Muscle of leg (tissue), 11 donors: ENCODE results near the gene OR5K3. TPM values are rescaled to one million over a fixed set of nuclear protein-coding genes. Genes with fewer than 3 reads are reported as not detected.
"Not testable (repeated sequence)": the region's sequence is repeated elsewhere in the genome, so short reads cannot be mapped to it uniquely, and the experiment has no call there.

Experiments used
- DNase-seq: peaks from one replicate; pipeline ENCODE4 v3.0.0; 2013
- H3K27ac ChIP-seq: one replicate; pipeline ENCODE4 v1.5.1; 2013; ENCODE audit warnings: mild to moderate bottlenecking, low read length, control low read depth
- H3K27me3 ChIP-seq: one replicate; pipeline ENCODE4 v1.6.1; 2013; ENCODE audit warnings: low read length; ENCODE audit not compliant: control insufficient read depth, insufficient read depth
- H3K36me3 ChIP-seq: one replicate; pipeline ENCODE4 v1.6.1; 2013; ENCODE audit warnings: low read length; ENCODE audit not compliant: control insufficient read depth, insufficient read depth
- H3K4me1 ChIP-seq: one replicate; pipeline ENCODE4 v1.6.1; 2013; ENCODE audit warnings: low read length; ENCODE audit not compliant: control insufficient read depth, insufficient read depth
- H3K4me3 ChIP-seq: one replicate; pipeline ENCODE4 v1.5.1; 2013; ENCODE audit warnings: low read length, control low read depth
- H3K9me3 ChIP-seq: replicated peaks from 2 replicates; pipeline ENCODE4 v1.6.1; 2013; ENCODE audit warnings: low read depth, low read length; ENCODE audit not compliant: control insufficient read depth
- WGBS: methylation state at CpG from one replicate; pipeline ENCODE4 v1.1.5; 2013; ENCODE audit warnings: missing lambda C conversion rate; ENCODE audit not compliant: insufficient coverage; 5-methylcytosine and 5-hydroxymethylcytosine counted together
- polyA plus RNA-seq, 8 donors: library from polyadenylated mRNA; unstranded; fragments of 120-200 nt; gene quantifications; one replicate each; pipeline versions ENCODE4 v1.2.1 to v1.2.3, GENCODE V29; 2013; ENCODE audit warnings: inconsistent platforms in 1 of 8, low replicate concordance in 1 of 8; ENCODE audit not compliant: insufficient read length in 8 of 8, insufficient read depth in 1 of 8
- total RNA-seq: library from RNA; stranded (reverse); fragments of 120-200 nt; gene quantifications from one replicate; pipeline ENCODE4 v1.2.4, GENCODE V29; 2013

Gene OR5K3
- total and polyA plus RNA-seq, 9 donors = not detected

DNA sequence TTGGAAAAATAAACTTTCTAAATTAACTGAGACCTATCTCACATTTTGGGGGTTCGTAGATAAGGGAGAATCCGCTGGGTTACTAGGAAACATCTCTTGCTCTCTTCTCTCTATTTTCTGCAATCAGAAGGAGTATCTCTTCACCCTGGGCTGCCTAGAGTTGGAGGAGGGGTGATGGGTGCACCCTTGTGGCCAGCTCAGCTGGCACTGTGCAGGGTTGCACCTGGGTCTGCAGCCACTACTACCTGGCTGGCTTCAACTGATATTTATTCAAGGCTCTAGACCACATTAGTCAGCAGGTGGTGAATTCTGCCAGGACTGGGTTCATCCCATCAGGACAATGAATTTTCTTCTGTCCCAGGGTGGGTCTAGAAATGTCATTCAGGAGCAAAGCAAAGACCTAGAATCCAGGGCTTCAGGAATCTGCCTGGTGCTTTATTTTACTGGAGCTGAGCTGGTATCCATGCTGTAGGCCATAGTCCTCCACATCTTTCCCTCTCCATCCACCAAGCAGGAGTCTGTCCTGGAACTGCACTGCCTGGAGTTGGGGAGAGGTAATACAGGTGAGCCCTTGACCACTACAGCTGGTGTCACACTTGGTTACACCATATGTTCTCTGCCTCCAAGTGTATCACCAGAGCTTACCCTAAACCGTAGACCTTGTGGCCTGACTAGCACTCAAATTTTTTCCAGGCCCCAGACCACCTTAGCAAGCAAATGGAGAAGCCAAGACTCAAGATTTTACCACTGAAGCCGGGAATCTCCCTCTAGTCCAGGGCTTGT, 22.8 kb upstream of the OR5K3 start:
- WGBS = 80% methylated on average over 1 of the region's 4 CpGs
- Histone ChIP-seq H3K36me3 (no peaks in the 10 kb centered on the region), H3K27ac (no peak overlapping the region), H3K27me3 (no peaks in the 10 kb centered on the region), H3K4me3 (no peak overlapping the region), H3K9me3 (no peaks in the 10 kb centered on the region), H3K4me1 (no peaks in the 10 kb centered on the region)
- no peak for DNase-seq

GRCh38 chr3:98371186-98371585, 19.3 kb upstream of the OR5K3 start:
- no peaks in the 10 kb centered on the region for H3K27me3 ChIP-seq
- no peaks in the 10 kb centered on the region for H3K4me1 ChIP-seq
- DNase-seq = no peak
- H3K4me3 ChIP-seq = no peak overlapping the region
- H3K9me3 ChIP-seq = no peaks in the 10 kb centered on the region
- no peaks in the 10 kb centered on the region for H3K36me3 ChIP-seq
- no peak overlapping the region for H3K27ac ChIP-seq

DNA sequence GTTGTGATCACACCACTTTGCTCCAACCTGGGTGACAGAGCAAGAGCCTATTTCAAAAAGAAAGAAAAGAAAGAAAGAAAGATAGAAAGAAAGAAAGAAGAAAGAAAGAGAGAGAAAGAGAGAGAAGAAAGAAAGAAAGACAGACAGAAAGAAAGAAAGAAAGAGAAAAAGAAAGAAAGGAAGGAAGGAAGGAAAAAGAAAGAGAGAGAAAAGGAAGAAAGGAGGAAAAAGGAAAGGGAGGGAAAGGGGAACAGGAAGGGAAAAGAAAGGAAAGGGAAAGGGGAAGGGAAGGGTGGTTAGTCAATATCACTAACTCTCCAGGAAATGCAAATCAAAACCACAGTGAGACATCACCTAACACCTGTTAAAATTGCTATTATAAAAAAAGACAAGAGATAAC, 18.6 kb upstream of the OR5K3 start:
- H3K4me1 ChIP-seq = no peaks in the 10 kb centered on the region
- H3K27ac ChIP-seq = no peak overlapping the region
- no peaks in the 10 kb centered on the region for H3K27me3 ChIP-seq
- H3K4me3 ChIP-seq = no peak overlapping the region
- H3K36me3 ChIP-seq = no peaks in the 10 kb centered on the region
- DNase-seq = no peak
- no peaks in the 10 kb centered on the region for H3K9me3 ChIP-seq

DNA sequence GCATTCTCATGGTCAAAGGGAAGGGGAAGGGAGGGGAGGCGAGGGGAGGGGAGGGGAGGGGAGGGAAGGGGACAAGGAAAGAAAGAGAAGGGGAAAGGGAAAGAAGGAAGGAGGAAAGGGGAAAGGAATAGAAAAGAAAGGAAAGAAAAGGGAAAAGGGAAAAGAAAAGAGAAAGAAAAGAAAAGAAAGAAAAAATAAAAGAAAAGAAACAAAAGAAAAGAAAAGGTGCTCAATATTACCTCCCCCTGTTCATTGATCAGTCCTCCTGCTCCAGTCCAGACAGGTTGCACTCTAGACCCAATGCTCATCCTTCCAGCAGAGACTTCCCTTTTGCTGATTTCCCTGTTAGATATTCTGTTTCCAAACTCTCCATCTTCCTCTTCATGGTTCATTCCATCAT, 18.0 kb upstream of the OR5K3 start:
- Histone ChIP-seq H3K9me3 (no peaks in the 10 kb centered on the region), H3K27ac (no peak overlapping the region), H3K4me1 (no peaks in the 10 kb centered on the region), H3K36me3 (no peaks in the 10 kb centered on the region), H3K27me3 (no peaks in the 10 kb centered on the region), H3K4me3 (no peak overlapping the region)
- DNase-seq = no peak
- WGBS = no CpG with 5 or more reads among the region's 1 CpG

DNA sequence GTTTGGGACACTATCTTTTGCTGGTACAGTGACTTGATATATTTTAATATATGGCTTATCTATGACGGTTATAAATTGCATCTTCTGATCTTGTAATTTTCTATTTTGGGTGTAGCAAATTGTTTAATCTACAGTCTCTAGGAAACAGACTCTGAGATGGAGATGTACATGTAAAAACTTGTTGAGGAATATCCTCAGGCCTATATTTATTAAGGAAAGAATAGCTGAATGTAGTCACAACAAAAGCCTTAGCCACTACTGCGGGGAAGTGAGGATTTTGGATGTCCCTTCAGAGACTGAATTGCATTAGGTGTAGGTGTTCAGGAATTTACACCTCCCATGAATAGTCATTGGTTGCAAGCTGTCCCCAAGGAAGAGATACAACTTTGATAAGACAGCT, 13.8 kb upstream of the OR5K3 start:
- DNase-seq = no peak
- Histone ChIP-seq H3K4me3 (no peak overlapping the region), H3K27ac (no peak overlapping the region), H3K27me3 (no peaks in the 10 kb centered on the region), H3K9me3 (peaks cover 3% of the 10 kb centered on the region), H3K36me3 (no peaks in the 10 kb centered on the region), H3K4me1 (no peaks in the 10 kb centered on the region)
- WGBS = no CpG with 5 or more reads among the region's 2 CpGs

DNA sequence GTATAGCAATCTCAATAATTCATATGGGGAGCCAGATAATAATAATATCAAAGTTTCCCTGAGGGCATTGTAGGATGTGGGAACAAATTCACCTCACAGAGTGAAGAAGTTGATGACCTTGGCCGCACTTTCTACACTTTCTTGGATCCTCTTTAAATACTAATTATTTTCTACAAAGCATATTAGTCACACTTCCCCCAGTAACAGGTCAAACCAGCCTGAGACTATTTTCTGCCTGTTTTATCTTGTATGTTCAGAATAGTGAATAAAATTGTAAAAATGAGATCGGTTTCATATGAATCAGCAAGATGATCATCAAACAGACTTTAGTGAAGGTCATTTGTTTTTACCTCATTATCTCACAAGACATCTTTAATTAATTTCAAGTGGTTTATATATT, 2.3 kb upstream of the OR5K3 start:
- Histone ChIP-seq H3K36me3 (no peaks in the 10 kb centered on the region), H3K27me3 (no peaks in the 10 kb centered on the region), H3K4me1 (no peaks in the 10 kb centered on the region), H3K9me3 (no peaks in the 10 kb centered on the region), H3K4me3 (no peak overlapping the region), H3K27ac (no peak overlapping the region)
- no CpG with 5 or more reads among the region's 2 CpGs for WGBS
- no peak for DNase-seq

DNA sequence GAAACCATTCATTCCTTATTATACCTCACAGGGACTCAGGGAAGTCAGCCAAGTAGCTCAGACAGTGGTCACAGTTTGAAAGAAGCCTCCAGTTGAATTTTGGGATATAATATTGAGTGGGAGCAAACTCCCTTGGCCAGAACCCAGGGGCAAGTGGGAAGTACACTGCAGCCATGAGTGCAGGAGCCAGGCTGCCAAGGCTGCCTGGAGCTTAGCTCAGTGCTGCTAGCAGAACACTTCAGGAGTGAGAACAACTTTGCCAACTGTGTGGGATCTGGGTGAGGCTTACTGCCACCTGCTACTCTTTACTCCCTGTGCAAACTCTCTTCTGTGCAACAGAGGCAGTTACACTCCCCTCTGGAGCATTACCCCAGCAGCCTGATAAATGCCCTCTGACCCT, 4.6 kb downstream of the OR5K3 start:
- Histone ChIP-seq H3K27me3 (no peaks in the 10 kb centered on the region), H3K4me3 (no peak overlapping the region)
- DNase-seq = no peak

GRCh38 chr3:98396482-98396881, 6.0 kb downstream of the OR5K3 start:
- not testable (repeated sequence) for H3K9me3 ChIP-seq, H3K4me1 ChIP-seq, H3K27ac ChIP-seq, H3K36me3 ChIP-seq, H3K4me3 ChIP-seq, H3K27me3 ChIP-seq, DNase-seq
- no CpG with 5 or more reads among the region's 4 CpGs for WGBS

More for the DNA sequence above, 4.6 kb downstream of the OR5K3 start:
- H3K27ac ChIP-seq = no peak overlapping the region
- no peaks in the 10 kb centered on the region for H3K4me1 ChIP-seq
- peaks cover 4% of the 10 kb centered on the region for H3K9me3 ChIP-seq
- H3K36me3 ChIP-seq = no peaks in the 10 kb centered on the region

DNA sequence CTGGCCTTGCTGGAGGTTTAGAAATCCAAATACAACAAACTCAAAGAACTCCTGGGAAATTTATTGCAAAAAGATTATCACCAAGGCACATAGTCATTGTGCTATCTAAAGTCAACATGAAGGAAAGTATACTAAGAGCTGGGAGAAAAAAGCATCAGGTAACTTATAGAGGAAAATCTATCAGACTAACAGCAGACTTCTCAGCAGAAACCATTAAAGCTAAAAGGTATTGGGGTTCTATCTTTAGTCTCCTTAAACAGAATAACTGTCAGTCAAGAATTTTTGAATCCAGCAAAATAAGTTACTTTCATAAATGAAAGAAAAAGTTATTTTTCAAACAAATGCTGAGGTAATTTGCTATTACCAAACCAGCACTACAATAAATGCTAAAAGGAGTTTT, 8.0 kb downstream of the OR5K3 start:
- H3K4me3 ChIP-seq = no peak overlapping the region
- H3K27me3 ChIP-seq = no peaks in the 10 kb centered on the region
- no peak overlapping the region for H3K27ac ChIP-seq
- no peaks in the 10 kb centered on the region for H3K4me1 ChIP-seq
- no peak for DNase-seq
- no peaks in the 10 kb centered on the region for H3K36me3 ChIP-seq
- H3K9me3 ChIP-seq = peaks cover 18% of the 10 kb centered on the region

- no peaks in the 10 kb centered on the region for H3K36me3 ChIP-seq
- H3K9me3 ChIP-seq = peaks cover 17% of the 10 kb centered on the region
- no peaks in the 10 kb centered on the region for H3K27me3 ChIP-seq
- no peak overlapping the region for H3K27ac ChIP-seq
- no CpG with 5 or more reads among the region's 1 CpG for WGBS
- H3K4me1 ChIP-seq = no peaks in the 10 kb centered on the region
- DNase-seq = no peak
- H3K4me3 ChIP-seq = no peak overlapping the region
These were observed 12.0 kb downstream of the OR5K3 start for GRCh38 chr3:98402507-98402906.

DNA sequence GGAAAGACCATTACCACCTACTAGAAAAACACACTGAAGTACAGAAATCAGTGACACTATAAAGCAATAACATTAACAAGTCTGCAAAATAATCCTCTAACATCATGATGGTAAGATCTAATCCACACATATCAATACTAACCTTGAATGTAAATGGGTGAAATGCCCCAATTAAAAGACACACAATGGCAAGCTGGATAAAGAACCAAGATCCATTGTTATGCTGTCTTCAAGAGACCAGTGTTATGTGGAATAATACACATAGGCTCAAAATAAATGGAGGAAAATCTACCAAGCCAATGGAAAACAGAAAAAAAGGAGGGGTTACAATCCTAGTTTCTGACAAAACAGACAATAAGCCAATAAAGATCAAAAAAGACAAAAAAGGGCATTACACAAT, 13.5 kb downstream of the OR5K3 start:
- Histone ChIP-seq H3K4me1 (no peaks in the 10 kb centered on the region), H3K4me3 (no peak overlapping the region), H3K9me3 (peaks cover 17% of the 10 kb centered on the region), H3K36me3 (no peaks in the 10 kb centered on the region), H3K27me3 (no peaks in the 10 kb centered on the region), H3K27ac (no peak overlapping the region)
- DNase-seq = no peak
